Hepatocyte (in vitro differentiated cells): ENCODE measurements around the gene ANKRD11.

Experiments
- CTCF ChIP-seq: fragments of 200-600 bp; sonication (generic); IDR thresholded peaks from 2 replicates; pipeline ENCODE4 v1.5.1; 2016; ENCODE audit warnings: antibody characterized with exemption, mild to moderate bottlenecking; ENCODE audit not compliant: poor library complexity
- EZH2phosphoT487 ChIP-seq: fragments of 200-600 bp; sonication (generic); IDR thresholded peaks from one replicate; pipeline ENCODE4 v1.6.1; 2018; ENCODE audit warnings: antibody characterized with exemption, mild to moderate bottlenecking, low read depth, moderate library complexity; ENCODE audit not compliant: unreplicated experiment, severe bottlenecking

GRCh38 chr16:89324056-89325010 lies 166.0 kb downstream of the ANKRD11 start:
- TF ChIP-seq CTCF = no peak
- TF ChIP-seq EZH2phosphoT487 = no peak
